GM12878 (cell line): Measurements from ENCODE around the gene GUK1.

Source experiments
- BHLHE40 ChIP-seq, 2 experiments: fragments of 450-650 bp in 1 of 2; IDR thresholded peaks; 2 replicates each; pipeline ENCODE4 v1.6.1; 2011 to 2017; ENCODE audit warnings: low read depth in 2 of 2, borderline replicate concordance in 1 of 2, improper control_type of control experiment in 1 of 2, low read length in 1 of 2, mild to moderate bottlenecking in 1 of 2
- CTCF ChIP-seq, 3 experiments: IDR thresholded peaks in 2 of 3; conservative IDR thresholded peaks in 1 of 3; 2 replicates each; pipeline ENCODE4 v1.5.1; 2011; ENCODE audit warnings: low read depth in 3 of 3, low read length in 3 of 3, mild to moderate bottlenecking in 3 of 3, control low read depth in 2 of 3, moderate library complexity in 2 of 3, inconsistent platforms in 1 of 3, mixed read lengths in 1 of 3; ENCODE audit not compliant: control insufficient read depth in 2 of 3, insufficient read depth in 1 of 3; ENCODE audit errors: extremely low read depth in 1 of 3
- EGR1 ChIP-seq, 2 experiments: IDR thresholded peaks; 1 replicate in 1 of 2; 2 replicates in 1 of 2; pipeline ENCODE4 v1.6.1; 2011 to 2012; ENCODE audit warnings: low read depth in 2 of 2, low read length in 2 of 2, borderline replicate concordance in 1 of 2, mild to moderate bottlenecking in 1 of 2, moderate library complexity in 1 of 2
- EZH2 ChIP-seq: IDR thresholded peaks from 2 replicates; pipeline ENCODE4 v1.6.1; 2012; ENCODE audit warnings: low read depth, mild to moderate bottlenecking, control low read depth, inconsistent platforms, low read length, borderline replicate concordance; ENCODE audit not compliant: control insufficient read depth
- HDAC2 ChIP-seq: fragments of 200-600 bp; sonication (generic); IDR thresholded peaks from 2 replicates; pipeline ENCODE4 v1.6.1; 2017
- JUND ChIP-seq: IDR thresholded peaks from 2 replicates; pipeline ENCODE4 v1.6.1; 2012; ENCODE audit warnings: low read depth, mild to moderate bottlenecking, low read length, improper control_type of control experiment, moderate library complexity
- PBX3 ChIP-seq: IDR thresholded peaks from 2 replicates; pipeline ENCODE4 v1.6.1; 2011; ENCODE audit warnings: mild to moderate bottlenecking, low read depth, low read length, moderate library complexity; ENCODE audit not compliant: insufficient replicate concordance
- POLR2A ChIP-seq: IDR thresholded peaks from 2 replicates; pipeline ENCODE4 v1.6.1; 2011; ENCODE audit warnings: low read depth, mild to moderate bottlenecking, low read length
- POLR2AphosphoS5 ChIP-seq: IDR thresholded peaks from 2 replicates; pipeline ENCODE4 v1.6.1; 2011; ENCODE audit warnings: mild to moderate bottlenecking, low read length, inconsistent platforms
- REST ChIP-seq: IDR thresholded peaks from 2 replicates; pipeline ENCODE4 v1.6.1; 2012; ENCODE audit warnings: mild to moderate bottlenecking, low read depth, low read length

- TF ChIP-seq CTCF (IDR thresholded peaks at IDR 0.05 in 2 of 3, conservative IDR thresholded peaks at IDR 0.05 in 1 of 3; ENCODE audit: control insufficient read depth in 2 of 3, extremely low read depth in 1 of 3, insufficient read depth in 1 of 3, low read depth in 3 of 3, low read length in 3 of 3): no peak
- no peak for TF ChIP-seq POLR2A
- no peak for TF ChIP-seq REST
- no peak for TF ChIP-seq HDAC2
- no peak for TF ChIP-seq POLR2AphosphoS5
- no peak for TF ChIP-seq BHLHE40 (IDR thresholded peaks at IDR 0.05; ENCODE audit: borderline replicate concordance in 1 of 2, low read depth in 2 of 2, low read length in 1 of 2)
- TF ChIP-seq JUND: no peak
- no peak for TF ChIP-seq EGR1 (IDR thresholded peaks at IDR 0.05; ENCODE audit: borderline replicate concordance in 1 of 2, low read depth in 2 of 2, low read length in 2 of 2)
- TF ChIP-seq EZH2: no peak
- no peak for TF ChIP-seq PBX3
Observed at GRCh38 chr1:228162286-228163006, 22.4 kb downstream of the GUK1 start.
